WTC11 (cell line): ENCODE measurements around the gene MRNIP. TPM values are rescaled to one million over a fixed set of nuclear protein-coding genes. Genes with fewer than 3 reads are reported as not detected.
"Not testable (repeated sequence)": the region's sequence is repeated elsewhere in the genome, so short reads cannot be mapped to it uniquely, and the experiment has no call there.

Experiments
- ATAC-seq: fragments of 200-7000 bp; cut with Tn5 transposase; 2 replicates; pipeline ENCODE4 v1.10.0; 2021; ENCODE audit warnings: mild to moderate bottlenecking, moderate library complexity
- CTCF ChIA-PET: fragments of 300-600 bp; sonication (Branson Sonifier 250); formaldehyde crosslinking; loops from one replicate; lab custom pipeline; 2021; ENCODE audit warnings: antibody characterized with exemption; lab: Charles Lee
- POLR2A ChIA-PET: fragments of 350-600 bp; sonication (Branson Sonifier 250); formaldehyde crosslinking; loops from one replicate; lab custom pipeline; 2021; ENCODE audit warnings: antibody characterized with exemption; lab: Charles Lee
- DNase-seq: peaks from one replicate; pipeline ENCODE4 v3.0.0; 2021; ENCODE audit warnings: low spot score
- H3K27ac Mint-ChIP-seq: 2 replicates; pipeline ENCODE4 v1.8.0; 2021; ENCODE audit warnings: mixed read lengths
- H3K27me3 Mint-ChIP-seq: 2 replicates; pipeline ENCODE4 v1.8.0; 2021; ENCODE audit warnings: low read depth, mild to moderate bottlenecking, moderate library complexity, mixed read lengths
- H3K36me3 Mint-ChIP-seq: 2 replicates; pipeline ENCODE4 v1.8.0; 2021; ENCODE audit warnings: mixed read lengths
- H3K4me1 Mint-ChIP-seq: 2 replicates; pipeline ENCODE4 v1.8.0; 2022; ENCODE audit warnings: mixed read lengths
- H3K4me3 Mint-ChIP-seq: 2 replicates; pipeline ENCODE4 v1.8.0; 2021; ENCODE audit warnings: mild to moderate bottlenecking, moderate library complexity, mixed read lengths
- H3K9me3 Mint-ChIP-seq: 2 replicates; pipeline ENCODE4 v1.8.0; 2021; ENCODE audit warnings: mixed read lengths
- CBFB ChIP-seq: sonication (generic); formaldehyde crosslinking; IDR thresholded peaks from 2 replicates; pipeline ENCODE4 v1.8.1; 2022; ENCODE audit warnings: mild to moderate bottlenecking, low read depth, missing genetic modification reagents
- E2F5 ChIP-seq: sonication (generic); formaldehyde crosslinking; IDR thresholded peaks from 2 replicates; pipeline ENCODE4 v1.8.1; 2022; ENCODE audit warnings: mild to moderate bottlenecking, moderate library complexity, missing genetic modification reagents
- ELF4 ChIP-seq: sonication (generic); formaldehyde crosslinking; IDR thresholded peaks from 2 replicates; pipeline ENCODE4 v1.8.1; 2022; ENCODE audit warnings: low read depth, mild to moderate bottlenecking, moderate library complexity, missing genetic modification reagents
- GRHL2 ChIP-seq: fragments of 250-450 bp; sonication (Bioruptor Pico); IDR thresholded peaks from 2 replicates; pipeline ENCODE4 v1.8.0; 2022; ENCODE audit warnings: mild to moderate bottlenecking, moderate library complexity; ENCODE audit not compliant: insufficient replicate concordance, severe bottlenecking
- HMGA2 ChIP-seq: fragments of 250-450 bp; sonication (Bioruptor Pico); IDR thresholded peaks from 2 replicates; pipeline ENCODE4 v1.4.0; 2021; ENCODE audit warnings: mild to moderate bottlenecking, moderate library complexity
- MAX ChIP-seq: sonication (generic); formaldehyde crosslinking; IDR thresholded peaks from 2 replicates; pipeline ENCODE4 v1.8.0; 2022; ENCODE audit warnings: mild to moderate bottlenecking, missing genetic modification reagents
- NR1H2 ChIP-seq: sonication (generic); formaldehyde crosslinking; IDR thresholded peaks from 2 replicates; pipeline ENCODE4 v1.9.0; 2021; ENCODE audit warnings: mild to moderate bottlenecking, moderate library complexity, missing genetic modification reagents
- NR2C2 ChIP-seq: sonication (generic); formaldehyde crosslinking; IDR thresholded peaks from 2 replicates; pipeline ENCODE4 v1.8.0; 2022; ENCODE audit warnings: mild to moderate bottlenecking, missing genetic modification reagents
- OVOL2 ChIP-seq: fragments of 250-450 bp; sonication (Bioruptor Pico); IDR thresholded peaks from 2 replicates; pipeline ENCODE4 v1.9.0; 2021; ENCODE audit warnings: mild to moderate bottlenecking, borderline replicate concordance
- RORB ChIP-seq: fragments of 250-450 bp; sonication (Bioruptor Pico); IDR thresholded peaks from 2 replicates; pipeline ENCODE4 v1.9.0; 2021; ENCODE audit warnings: mild to moderate bottlenecking
- SMAD4 ChIP-seq: sonication (generic); formaldehyde crosslinking; IDR thresholded peaks from 2 replicates; pipeline ENCODE4 v1.8.0; 2022; ENCODE audit warnings: mild to moderate bottlenecking, missing genetic modification reagents
- TEAD1 ChIP-seq: sonication (generic); formaldehyde crosslinking; IDR thresholded peaks from 2 replicates; pipeline ENCODE4 v1.8.0; 2022; ENCODE audit warnings: mild to moderate bottlenecking, missing genetic modification reagents
- ZNF416 ChIP-seq: fragments of 250-450 bp; sonication (Bioruptor Pico); IDR thresholded peaks from 2 replicates; pipeline ENCODE4 v1.9.0; 2021; ENCODE audit warnings: mild to moderate bottlenecking, inconsistent platforms
- ZNF423 ChIP-seq: fragments of 250-450 bp; sonication (Bioruptor Pico); IDR thresholded peaks from 2 replicates; pipeline ENCODE4 v2.1.2; 2022; ENCODE audit warnings: mild to moderate bottlenecking, moderate library complexity
- ZNF671 ChIP-seq: fragments of 250-450 bp; sonication (Bioruptor Pico); IDR thresholded peaks from 2 replicates; pipeline ENCODE4 v1.8.0; 2021; ENCODE audit warnings: mild to moderate bottlenecking
- total RNA-seq: library from RNA; stranded (reverse); gene quantifications from 3 replicates; pipeline ENCODE4 v1.2.3, GENCODE V29; 2021
- TF ChIP-seq, protein P1 (sequence below): sonication (generic); formaldehyde crosslinking; conservative IDR thresholded peaks from 2 replicates; pipeline ENCODE4 v1.8.1; 2023; ENCODE audit warnings: mild to moderate bottlenecking, low read depth, missing genetic modification reagents, moderate library complexity
- TF ChIP-seq, protein P2 (sequence below): fragments of 200-600 bp; IDR thresholded peaks from 2 replicates; pipeline ENCODE4 v1.8.0; 2022; ENCODE audit warnings: antibody characterized with exemption
- TF ChIP-seq, protein P3 (sequence below): sonication (generic); formaldehyde crosslinking; IDR thresholded peaks from 2 replicates; pipeline ENCODE4 v1.8.0; 2023; ENCODE audit warnings: missing genetic modification reagents, mild to moderate bottlenecking, borderline replicate concordance
- TF ChIP-seq, protein P4 (sequence below): fragments of 250-450 bp; sonication (Bioruptor Pico); IDR thresholded peaks from 2 replicates; pipeline ENCODE4 v2.1.2; 2022; ENCODE audit warnings: mild to moderate bottlenecking, moderate library complexity

The MRNIP gene
- total RNA-seq, 1 experiment from 2014 or later: 42.0 TPM

- POLR2A ChIA-PET: no interaction called here
- H3K4me3 Mint-ChIP-seq: no peak overlapping the region
- CTCF ChIA-PET: interaction anchor here (1.1 to 2.9 kb wide), 2 partner anchors 10 to 19 kb away, joined by 4 to 13 read pairs; no protein-coding TSS in a partner anchor
- TF ChIP-seq NR2C2 (CRISPR knock-in tag): no peak
- no peak for TF ChIP-seq NR1H2 (CRISPR knock-in tag)
- no peak for TF ChIP-seq GRHL2 (CRISPR knock-in tag)
- TF ChIP-seq ELF4 (CRISPR knock-in tag): no peak
- TF ChIP-seq OVOL2 (CRISPR knock-in tag): no peak
- peaks cover 18% of the 10 kb centered on the region for H3K4me1 Mint-ChIP-seq
- H3K27me3 Mint-ChIP-seq: peaks cover 2% of the 10 kb centered on the region; the same call in 1 of the 2 replicates
- peaks cover 9% of the 10 kb centered on the region for H3K36me3 Mint-ChIP-seq
- ATAC-seq (no peak), DNase-seq (no peak)
- H3K27ac Mint-ChIP-seq: no peak overlapping the region
- H3K9me3 Mint-ChIP-seq: peaks cover 6% of the 10 kb centered on the region; the same call in 1 of the 2 replicates
These were observed 66.6 kb downstream of the MRNIP start for GRCh38 chr5:179791881-179792611.

- H3K36me3 Mint-ChIP-seq, DNase-seq, ATAC-seq, H3K9me3 Mint-ChIP-seq, H3K27me3 Mint-ChIP-seq, POLR2A ChIA-PET, H3K4me1 Mint-ChIP-seq, H3K27ac Mint-ChIP-seq, H3K4me3 Mint-ChIP-seq: not testable (repeated sequence)
- CTCF ChIA-PET: interaction anchor here (1.0 to 1.7 kb wide), 2 partner anchors 12 to 26 kb away, joined by 3 to 4 read pairs; no protein-coding TSS in a partner anchor
These were observed 69.3 kb downstream of the MRNIP start for GRCh38 chr5:179789278-179789677.

- Mint-ChIP-seq H3K9me3 (peaks cover 9% of the 10 kb centered on the region), H3K27me3 (peaks cover 2% of the 10 kb centered on the region; the same call in 1 of the 2 replicates), H3K4me3 (no peak overlapping the region), H3K27ac (no peak overlapping the region), H3K4me1 (peaks cover 4% of the 10 kb centered on the region), H3K36me3 (peaks cover 5% of the 10 kb centered on the region)
- ChIA-PET POLR2A (no interaction called here), CTCF (interaction anchor here (1.2 kb wide), 1 partner anchor 25 kb away, joined by 5 read pairs; no protein-coding TSS in a partner anchor)
- ATAC-seq (no peak), DNase-seq (no peak)
- TF ChIP-seq RORB (CRISPR knock-in tag): no peak
- TF ChIP-seq, protein P1, sequence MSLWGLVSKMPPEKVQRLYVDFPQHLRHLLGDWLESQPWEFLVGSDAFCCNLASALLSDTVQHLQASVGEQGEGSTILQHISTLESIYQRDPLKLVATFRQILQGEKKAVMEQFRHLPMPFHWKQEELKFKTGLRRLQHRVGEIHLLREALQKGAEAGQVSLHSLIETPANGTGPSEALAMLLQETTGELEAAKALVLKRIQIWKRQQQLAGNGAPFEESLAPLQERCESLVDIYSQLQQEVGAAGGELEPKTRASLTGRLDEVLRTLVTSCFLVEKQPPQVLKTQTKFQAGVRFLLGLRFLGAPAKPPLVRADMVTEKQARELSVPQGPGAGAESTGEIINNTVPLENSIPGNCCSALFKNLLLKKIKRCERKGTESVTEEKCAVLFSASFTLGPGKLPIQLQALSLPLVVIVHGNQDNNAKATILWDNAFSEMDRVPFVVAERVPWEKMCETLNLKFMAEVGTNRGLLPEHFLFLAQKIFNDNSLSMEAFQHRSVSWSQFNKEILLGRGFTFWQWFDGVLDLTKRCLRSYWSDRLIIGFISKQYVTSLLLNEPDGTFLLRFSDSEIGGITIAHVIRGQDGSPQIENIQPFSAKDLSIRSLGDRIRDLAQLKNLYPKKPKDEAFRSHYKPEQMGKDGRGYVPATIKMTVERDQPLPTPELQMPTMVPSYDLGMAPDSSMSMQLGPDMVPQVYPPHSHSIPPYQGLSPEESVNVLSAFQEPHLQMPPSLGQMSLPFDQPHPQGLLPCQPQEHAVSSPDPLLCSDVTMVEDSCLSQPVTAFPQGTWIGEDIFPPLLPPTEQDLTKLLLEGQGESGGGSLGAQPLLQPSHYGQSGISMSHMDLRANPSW (CRISPR knock-in tag): no peak
- TF ChIP-seq, protein P2, sequence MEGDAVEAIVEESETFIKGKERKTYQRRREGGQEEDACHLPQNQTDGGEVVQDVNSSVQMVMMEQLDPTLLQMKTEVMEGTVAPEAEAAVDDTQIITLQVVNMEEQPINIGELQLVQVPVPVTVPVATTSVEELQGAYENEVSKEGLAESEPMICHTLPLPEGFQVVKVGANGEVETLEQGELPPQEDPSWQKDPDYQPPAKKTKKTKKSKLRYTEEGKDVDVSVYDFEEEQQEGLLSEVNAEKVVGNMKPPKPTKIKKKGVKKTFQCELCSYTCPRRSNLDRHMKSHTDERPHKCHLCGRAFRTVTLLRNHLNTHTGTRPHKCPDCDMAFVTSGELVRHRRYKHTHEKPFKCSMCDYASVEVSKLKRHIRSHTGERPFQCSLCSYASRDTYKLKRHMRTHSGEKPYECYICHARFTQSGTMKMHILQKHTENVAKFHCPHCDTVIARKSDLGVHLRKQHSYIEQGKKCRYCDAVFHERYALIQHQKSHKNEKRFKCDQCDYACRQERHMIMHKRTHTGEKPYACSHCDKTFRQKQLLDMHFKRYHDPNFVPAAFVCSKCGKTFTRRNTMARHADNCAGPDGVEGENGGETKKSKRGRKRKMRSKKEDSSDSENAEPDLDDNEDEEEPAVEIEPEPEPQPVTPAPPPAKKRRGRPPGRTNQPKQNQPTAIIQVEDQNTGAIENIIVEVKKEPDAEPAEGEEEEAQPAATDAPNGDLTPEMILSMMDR: no peak
- no peak for TF ChIP-seq TEAD1
- TF ChIP-seq, protein P3, sequence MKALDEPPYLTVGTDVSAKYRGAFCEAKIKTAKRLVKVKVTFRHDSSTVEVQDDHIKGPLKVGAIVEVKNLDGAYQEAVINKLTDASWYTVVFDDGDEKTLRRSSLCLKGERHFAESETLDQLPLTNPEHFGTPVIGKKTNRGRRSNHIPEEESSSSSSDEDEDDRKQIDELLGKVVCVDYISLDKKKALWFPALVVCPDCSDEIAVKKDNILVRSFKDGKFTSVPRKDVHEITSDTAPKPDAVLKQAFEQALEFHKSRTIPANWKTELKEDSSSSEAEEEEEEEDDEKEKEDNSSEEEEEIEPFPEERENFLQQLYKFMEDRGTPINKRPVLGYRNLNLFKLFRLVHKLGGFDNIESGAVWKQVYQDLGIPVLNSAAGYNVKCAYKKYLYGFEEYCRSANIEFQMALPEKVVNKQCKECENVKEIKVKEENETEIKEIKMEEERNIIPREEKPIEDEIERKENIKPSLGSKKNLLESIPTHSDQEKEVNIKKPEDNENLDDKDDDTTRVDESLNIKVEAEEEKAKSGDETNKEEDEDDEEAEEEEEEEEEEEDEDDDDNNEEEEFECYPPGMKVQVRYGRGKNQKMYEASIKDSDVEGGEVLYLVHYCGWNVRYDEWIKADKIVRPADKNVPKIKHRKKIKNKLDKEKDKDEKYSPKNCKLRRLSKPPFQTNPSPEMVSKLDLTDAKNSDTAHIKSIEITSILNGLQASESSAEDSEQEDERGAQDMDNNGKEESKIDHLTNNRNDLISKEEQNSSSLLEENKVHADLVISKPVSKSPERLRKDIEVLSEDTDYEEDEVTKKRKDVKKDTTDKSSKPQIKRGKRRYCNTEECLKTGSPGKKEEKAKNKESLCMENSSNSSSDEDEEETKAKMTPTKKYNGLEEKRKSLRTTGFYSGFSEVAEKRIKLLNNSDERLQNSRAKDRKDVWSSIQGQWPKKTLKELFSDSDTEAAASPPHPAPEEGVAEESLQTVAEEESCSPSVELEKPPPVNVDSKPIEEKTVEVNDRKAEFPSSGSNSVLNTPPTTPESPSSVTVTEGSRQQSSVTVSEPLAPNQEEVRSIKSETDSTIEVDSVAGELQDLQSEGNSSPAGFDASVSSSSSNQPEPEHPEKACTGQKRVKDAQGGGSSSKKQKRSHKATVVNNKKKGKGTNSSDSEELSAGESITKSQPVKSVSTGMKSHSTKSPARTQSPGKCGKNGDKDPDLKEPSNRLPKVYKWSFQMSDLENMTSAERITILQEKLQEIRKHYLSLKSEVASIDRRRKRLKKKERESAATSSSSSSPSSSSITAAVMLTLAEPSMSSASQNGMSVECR (CRISPR knock-in tag): no peak
- no peak for TF ChIP-seq HMGA2 (CRISPR knock-in tag)
- TF ChIP-seq ZNF423 (CRISPR knock-in tag): no peak
- TF ChIP-seq E2F5 (CRISPR knock-in tag): no peak
- no peak for TF ChIP-seq SMAD4
- TF ChIP-seq ZNF416: no peak
- TF ChIP-seq, protein P4, sequence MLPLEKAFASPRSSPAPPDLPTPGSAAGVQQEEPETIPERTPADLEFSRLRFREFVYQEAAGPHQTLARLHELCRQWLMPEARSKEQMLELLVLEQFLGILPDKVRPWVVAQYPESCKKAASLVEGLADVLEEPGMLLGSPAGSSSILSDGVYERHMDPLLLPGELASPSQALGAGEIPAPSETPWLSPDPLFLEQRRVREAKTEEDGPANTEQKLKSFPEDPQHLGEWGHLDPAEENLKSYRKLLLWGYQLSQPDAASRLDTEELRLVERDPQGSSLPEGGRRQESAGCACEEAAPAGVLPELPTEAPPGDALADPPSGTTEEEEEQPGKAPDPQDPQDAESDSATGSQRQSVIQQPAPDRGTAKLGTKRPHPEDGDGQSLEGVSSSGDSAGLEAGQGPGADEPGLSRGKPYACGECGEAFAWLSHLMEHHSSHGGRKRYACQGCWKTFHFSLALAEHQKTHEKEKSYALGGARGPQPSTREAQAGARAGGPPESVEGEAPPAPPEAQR (CRISPR knock-in tag): no peak
- TF ChIP-seq MAX (CRISPR knock-in tag): no peak
- TF ChIP-seq CBFB (CRISPR knock-in tag): no peak
- TF ChIP-seq ZNF671 (CRISPR knock-in tag): no peak
These were observed 70.3 kb downstream of the MRNIP start for GRCh38 chr5:179788193-179788854.
